Myometrial cell (primary cell): Measurements from ENCODE around the gene TRABD2A. TPM values are rescaled to one million over a fixed set of nuclear protein-coding genes. Genes with fewer than 3 reads are reported as not detected.

ENCODE experiments used
- total RNA-seq: library from RNA; depleted of rRNA; stranded (reverse); fragments of >200 nt; gene quantifications from 2 replicates; pipeline ENCODE4 v1.2.3, GENCODE V29; 2015

TRABD2A gene
- 7.8 and 8.9 TPM in 2 replicates for total RNA-seq

GRCh38 chr2:84880645-84881521, at the start of gene TRABD2A:
Gene TRABD2A (minus strand): TSS chr2:84881084. CDS start chr2:84881039, 45 bp downstream.

DNA sequence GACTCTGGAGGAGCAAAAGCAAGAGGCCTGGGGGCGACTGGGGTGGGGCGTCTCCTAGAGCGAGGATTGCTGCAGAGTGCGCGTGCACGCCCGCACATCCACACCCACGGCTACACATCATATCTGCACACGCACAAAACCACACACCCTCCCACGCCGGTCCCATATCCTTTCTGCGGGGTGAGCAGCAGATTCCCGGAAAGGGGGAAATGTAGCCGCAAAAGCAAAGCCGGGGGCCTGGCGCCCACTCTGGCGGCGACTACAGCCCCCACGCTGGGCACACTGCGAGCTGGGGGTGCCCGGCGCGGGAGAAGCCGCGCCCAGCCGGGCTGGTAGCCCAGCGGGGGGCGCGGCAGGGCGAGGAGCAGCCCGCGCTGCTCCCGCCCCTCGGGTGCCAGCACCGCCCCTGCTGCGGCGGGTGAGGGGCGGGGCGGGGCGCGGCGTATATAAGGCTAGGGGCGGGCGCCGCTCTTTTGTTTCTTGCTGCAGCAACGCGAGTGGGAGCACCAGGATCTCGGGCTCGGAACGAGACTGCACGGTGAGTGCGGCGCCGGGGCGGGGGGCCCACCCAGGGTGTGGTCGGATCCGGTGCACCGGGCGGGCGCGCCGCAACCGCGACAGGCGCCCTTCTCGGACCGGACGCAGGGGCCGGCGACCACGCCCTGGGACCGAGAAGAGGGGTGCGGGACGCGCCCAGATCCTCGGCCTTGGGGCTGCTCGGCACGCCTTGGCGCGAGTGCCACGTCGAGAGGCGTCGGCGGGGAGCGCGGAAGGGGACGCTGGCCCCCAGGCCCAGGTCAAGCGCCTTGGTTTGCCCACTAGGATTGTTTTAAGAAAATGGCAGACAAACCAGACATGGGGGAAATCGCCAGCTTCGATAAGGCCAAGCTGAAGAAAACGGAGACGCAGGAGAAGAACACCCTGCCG, 24.6 kb upstream of the TRABD2A start, which contains the start of gene TMSB10:
TMSB10 (plus strand) TSS at position 476 of the 927 bp plus-strand sequence.

Other genes with a start within 250 kb of the TRABD2A start
- 9,382 and 10,805 TPM in 2 replicates for gene TMSB10, start 24.6 kb upstream of the TRABD2A start, total RNA-seq
- gene KCMF1, start 90.1 kb upstream of the TRABD2A start, total RNA-seq = 56.7 and 75.8 TPM in 2 replicates